Right lobe of liver (tissue), 6 donors: ENCODE measurements around the gene IL37. TPM values are rescaled to one million over a fixed set of nuclear protein-coding genes. Genes with fewer than 3 reads are reported as not detected.

Experiments
- ATAC-seq, 4 donors: fragments of 200-7000 bp; cut with Tn5 transposase; one replicate each; pipeline ENCODE4 v1.9.1; 2020; ENCODE audit warnings: mild to moderate bottlenecking in 4 of 4, moderate library complexity in 4 of 4
- DNase-seq, 3 donors: peaks; one replicate each; pipeline ENCODE4 v3.0.0-alpha.2; 2020
- H3K27ac ChIP-seq, 3 donors: fragments of 200-600 bp; one replicate each; pipeline ENCODE4 v1.8.0; 2022
- H3K27me3 ChIP-seq, 2 donors: fragments of 200-600 bp; one replicate each; pipeline ENCODE4 v1.8.0; 2022
- H3K36me3 ChIP-seq, 4 donors: fragments of 200-600 bp; sonication (generic) in 1 of 4; one replicate each; pipeline versions ENCODE4 v1.5.1 to v1.8.0; 2017 to 2022; ENCODE audit warnings: control low read depth in 1 of 4
- H3K4me1 ChIP-seq, 4 donors: fragments of 200-600 bp; sonication (generic) in 1 of 4; one replicate each; pipeline versions ENCODE4 v1.5.1 to v1.8.0; 2017 to 2022; ENCODE audit warnings: control low read depth in 1 of 4
- H3K4me3 ChIP-seq, 3 donors: fragments of 200-600 bp; one replicate each; pipeline ENCODE4 v1.8.0; 2022
- H3K9me3 ChIP-seq, 4 donors: fragments of 200-600 bp; sonication (generic) in 1 of 4; one replicate each; pipeline versions ENCODE4 v1.5.1 to v1.8.0; 2017 to 2022; ENCODE audit warnings: control low read depth in 1 of 4
- POLR2A ChIP-seq: fragments of 450-650 bp; IDR thresholded peaks from one replicate; pipeline ENCODE4 v1.6.1; 2017; ENCODE audit warnings: antibody characterized with exemption, mild to moderate bottlenecking
- WGBS: methylation state at CpG from one replicate; pipeline ENCODE4 v1.1.6; 2018; ENCODE audit warnings: low coverage, low lambda C conversion rate; ENCODE audit not compliant: insufficient coverage; ENCODE audit errors: missing lambda C conversion rate; 5-methylcytosine and 5-hydroxymethylcytosine counted together
- intact Hi-C, 2 donors: fragments of 100-400 bp; cut with DNase I; formaldehyde crosslinking; loops; one replicate each; pipeline versions ENCODE4 v1.11.2 to v1.14.1; 2022
- total RNA-seq, 6 experiments: library from RNA; depleted of rRNA in 2 of 6; stranded (reverse); fragments of >200 nt in 2 of 6; fragmentation: NEBNext Ultra II Directional in 3 of 6; extraction: Animal tissue kit (Norgen Biotek cat#: 25700) in 3 of 6; gene quantifications; one replicate each; pipeline versions ENCODE4 v1.1.0 to v1.2.4, GENCODE V29; 2016 to 2023
- TF ChIP-seq, protein P1 (sequence below), 4 donors: fragments of 200-600 bp in 3 of 4; fragments of 450-650 bp in 1 of 4; IDR thresholded peaks; one replicate each; pipeline versions ENCODE4 v1.5.1 to v1.8.0; 2016 to 2022; ENCODE audit warnings: antibody characterized with exemption in 4 of 4, mild to moderate bottlenecking in 2 of 4
- donor health status: DM: no; HTN: yes; CAD: no.
- donor health status: DM: no; HTN: no; CAD: no.
- donor health status: DM: no; HTN: no; CAD: no.
- donor health status: DM: no; HTN: yes; CAD: no.
- donor health status: DM: no; HTN: yes; CAD: no.

IL37 gene
- total RNA-seq, 6 experiments from 2014 or later, result not detected

DNA sequence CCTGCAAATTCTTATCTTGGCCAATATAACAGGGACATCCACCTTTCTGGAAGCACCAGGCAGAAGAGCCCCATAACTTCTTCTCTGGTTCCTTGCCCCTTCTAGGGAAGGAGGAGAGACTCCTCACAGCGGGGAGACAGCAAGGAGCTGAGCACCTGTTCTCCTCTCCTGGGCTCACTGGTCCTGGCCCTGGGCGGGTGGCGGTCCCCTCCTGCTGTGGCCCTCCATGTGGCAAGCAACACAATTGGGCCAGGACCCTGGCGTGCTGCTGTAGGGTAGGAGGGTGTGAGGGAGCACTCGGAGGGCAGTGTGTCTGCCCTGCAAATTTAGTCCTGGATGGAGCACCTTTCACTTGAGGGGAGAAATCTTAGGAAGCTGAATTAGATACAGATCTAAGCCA, 6.9 kb downstream of the IL37 start:
- H3K36me3 ChIP-seq, result no peaks in the 10 kb centered on the region
- H3K27ac ChIP-seq, result no peak overlapping the region
- H3K4me1 ChIP-seq, result peaks cover 0 to 7% (median 0%) of the 10 kb centered on the region in 4 donors
- TF ChIP-seq, protein P1, sequence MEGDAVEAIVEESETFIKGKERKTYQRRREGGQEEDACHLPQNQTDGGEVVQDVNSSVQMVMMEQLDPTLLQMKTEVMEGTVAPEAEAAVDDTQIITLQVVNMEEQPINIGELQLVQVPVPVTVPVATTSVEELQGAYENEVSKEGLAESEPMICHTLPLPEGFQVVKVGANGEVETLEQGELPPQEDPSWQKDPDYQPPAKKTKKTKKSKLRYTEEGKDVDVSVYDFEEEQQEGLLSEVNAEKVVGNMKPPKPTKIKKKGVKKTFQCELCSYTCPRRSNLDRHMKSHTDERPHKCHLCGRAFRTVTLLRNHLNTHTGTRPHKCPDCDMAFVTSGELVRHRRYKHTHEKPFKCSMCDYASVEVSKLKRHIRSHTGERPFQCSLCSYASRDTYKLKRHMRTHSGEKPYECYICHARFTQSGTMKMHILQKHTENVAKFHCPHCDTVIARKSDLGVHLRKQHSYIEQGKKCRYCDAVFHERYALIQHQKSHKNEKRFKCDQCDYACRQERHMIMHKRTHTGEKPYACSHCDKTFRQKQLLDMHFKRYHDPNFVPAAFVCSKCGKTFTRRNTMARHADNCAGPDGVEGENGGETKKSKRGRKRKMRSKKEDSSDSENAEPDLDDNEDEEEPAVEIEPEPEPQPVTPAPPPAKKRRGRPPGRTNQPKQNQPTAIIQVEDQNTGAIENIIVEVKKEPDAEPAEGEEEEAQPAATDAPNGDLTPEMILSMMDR (IDR thresholded peaks at IDR 0.05), result no peak
- TF ChIP-seq POLR2A, result no peak
- no peak for ATAC-seq
- intact Hi-C loops, result no loop called here
- H3K27me3 ChIP-seq, result no peaks in the 10 kb centered on the region
- no peak for DNase-seq
- no peak overlapping the region for H3K4me3 ChIP-seq
- H3K9me3 ChIP-seq, result no peaks in the 10 kb centered on the region
- WGBS, result no CpG with 5 or more reads among the region's 5 CpGs

DNA sequence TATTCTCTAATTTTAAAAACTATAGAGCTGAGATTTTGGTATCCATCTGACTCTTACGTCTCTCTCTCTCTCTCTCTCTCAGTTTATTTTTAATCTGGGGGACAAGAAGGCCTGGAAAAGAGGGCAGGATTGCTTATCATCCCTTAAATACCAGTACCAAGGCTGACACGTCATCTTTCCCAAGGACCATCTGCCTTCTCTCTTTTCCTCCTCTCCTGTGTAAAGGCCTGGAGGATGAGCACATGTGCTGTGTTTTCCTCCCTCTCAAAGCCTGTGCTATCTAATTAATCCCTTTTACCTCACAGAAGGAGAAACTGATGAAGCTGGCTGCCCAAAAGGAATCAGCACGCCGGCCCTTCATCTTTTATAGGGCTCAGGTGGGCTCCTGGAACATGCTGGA, 7.3 kb downstream of the IL37 start:
- no peak overlapping the region for H3K27ac ChIP-seq
- intact Hi-C loops, result no loop called here
- DNase-seq (no peak), ATAC-seq (no peak)
- H3K4me1 ChIP-seq, result peaks cover 0 to 7% (median 0%) of the 10 kb centered on the region in 4 donors
- H3K4me3 ChIP-seq, result no peak overlapping the region
- WGBS, result 80% methylated on average over 4 of the region's 4 CpGs
- H3K9me3 ChIP-seq, result no peaks in the 10 kb centered on the region
- TF ChIP-seq, protein P1 (IDR thresholded peaks at IDR 0.05), result no peak
- TF ChIP-seq POLR2A, result no peak
- no peaks in the 10 kb centered on the region for H3K27me3 ChIP-seq
- H3K36me3 ChIP-seq, result no peaks in the 10 kb centered on the region

- Histone ChIP-seq H3K27me3 (no peaks in the 10 kb centered on the region), H3K27ac (no peak overlapping the region), H3K9me3 (no peaks in the 10 kb centered on the region), H3K4me3 (no peak overlapping the region), H3K36me3 (no peaks in the 10 kb centered on the region), H3K4me1 (peaks cover 0 to 7% (median 0%) of the 10 kb centered on the region in 4 donors)
- no peak for DNase-seq
- TF ChIP-seq, protein P1 (IDR thresholded peaks at IDR 0.05), result no peak
- intact Hi-C loops, result no loop called here
- 55% methylated on average over 1 of the region's 1 CpG for WGBS
- ATAC-seq, result no peak
These were observed 8.1 kb downstream of the IL37 start for GRCh38 chr2:112919086-112919485.

- no peak for DNase-seq
- Histone ChIP-seq H3K9me3 (no peaks in the 10 kb centered on the region), H3K36me3 (no peaks in the 10 kb centered on the region), H3K27ac (no peak overlapping the region), H3K27me3 (no peaks in the 10 kb centered on the region), H3K4me3 (no peak overlapping the region), H3K4me1 (peaks cover 0 to 7% (median 4%) of the 10 kb centered on the region in 4 donors)
- no peak for ATAC-seq
- no peak for TF ChIP-seq POLR2A
- TF ChIP-seq, protein P1 (IDR thresholded peaks at IDR 0.05), result no peak
- intact Hi-C loops, result no loop called here
- WGBS, result 0% methylated on average over 2 of the region's 4 CpGs
These were observed 10.1 kb downstream of the IL37 start for GRCh38 chr2:112920923-112921532.

GRCh38 chr2:112921982-112922381, 11.0 kb downstream of the IL37 start:
- no peaks in the 10 kb centered on the region for H3K27me3 ChIP-seq
- no peak overlapping the region for H3K27ac ChIP-seq
- ATAC-seq (peak; percentile 73 to 88 (median 73)), DNase-seq (no peak)
- TF ChIP-seq POLR2A, result no peak
- TF ChIP-seq, protein P1 (IDR thresholded peaks at IDR 0.05), result no peak
- intact Hi-C loops, result no loop called here
- peaks cover 0 to 7% (median 4%) of the 10 kb centered on the region in 4 donors for H3K4me1 ChIP-seq
- no peak overlapping the region for H3K4me3 ChIP-seq
- no peaks in the 10 kb centered on the region for H3K36me3 ChIP-seq
- 56% methylated on average over 1 of the region's 1 CpG for WGBS
- H3K9me3 ChIP-seq, result no peaks in the 10 kb centered on the region
